ENCODE measurements around the gene CDK14.

- TF ChIP-seq, protein P1, sequence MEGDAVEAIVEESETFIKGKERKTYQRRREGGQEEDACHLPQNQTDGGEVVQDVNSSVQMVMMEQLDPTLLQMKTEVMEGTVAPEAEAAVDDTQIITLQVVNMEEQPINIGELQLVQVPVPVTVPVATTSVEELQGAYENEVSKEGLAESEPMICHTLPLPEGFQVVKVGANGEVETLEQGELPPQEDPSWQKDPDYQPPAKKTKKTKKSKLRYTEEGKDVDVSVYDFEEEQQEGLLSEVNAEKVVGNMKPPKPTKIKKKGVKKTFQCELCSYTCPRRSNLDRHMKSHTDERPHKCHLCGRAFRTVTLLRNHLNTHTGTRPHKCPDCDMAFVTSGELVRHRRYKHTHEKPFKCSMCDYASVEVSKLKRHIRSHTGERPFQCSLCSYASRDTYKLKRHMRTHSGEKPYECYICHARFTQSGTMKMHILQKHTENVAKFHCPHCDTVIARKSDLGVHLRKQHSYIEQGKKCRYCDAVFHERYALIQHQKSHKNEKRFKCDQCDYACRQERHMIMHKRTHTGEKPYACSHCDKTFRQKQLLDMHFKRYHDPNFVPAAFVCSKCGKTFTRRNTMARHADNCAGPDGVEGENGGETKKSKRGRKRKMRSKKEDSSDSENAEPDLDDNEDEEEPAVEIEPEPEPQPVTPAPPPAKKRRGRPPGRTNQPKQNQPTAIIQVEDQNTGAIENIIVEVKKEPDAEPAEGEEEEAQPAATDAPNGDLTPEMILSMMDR (conservative IDR thresholded peaks at IDR 0.05; ENCODE audit: low read length) = no peak
- no peak for TF ChIP-seq EZH2phosphoT487 (IDR thresholded peaks at IDR 0.05; ENCODE audit: borderline replicate concordance)
Measured at GRCh38 chr7:90988996-90989765, 393.1 kb downstream of the CDK14 start.

Data from Loucy (cell line).